Measurements from ENCODE around the gene OXLD1.

Gene OXLD1

DNA sequence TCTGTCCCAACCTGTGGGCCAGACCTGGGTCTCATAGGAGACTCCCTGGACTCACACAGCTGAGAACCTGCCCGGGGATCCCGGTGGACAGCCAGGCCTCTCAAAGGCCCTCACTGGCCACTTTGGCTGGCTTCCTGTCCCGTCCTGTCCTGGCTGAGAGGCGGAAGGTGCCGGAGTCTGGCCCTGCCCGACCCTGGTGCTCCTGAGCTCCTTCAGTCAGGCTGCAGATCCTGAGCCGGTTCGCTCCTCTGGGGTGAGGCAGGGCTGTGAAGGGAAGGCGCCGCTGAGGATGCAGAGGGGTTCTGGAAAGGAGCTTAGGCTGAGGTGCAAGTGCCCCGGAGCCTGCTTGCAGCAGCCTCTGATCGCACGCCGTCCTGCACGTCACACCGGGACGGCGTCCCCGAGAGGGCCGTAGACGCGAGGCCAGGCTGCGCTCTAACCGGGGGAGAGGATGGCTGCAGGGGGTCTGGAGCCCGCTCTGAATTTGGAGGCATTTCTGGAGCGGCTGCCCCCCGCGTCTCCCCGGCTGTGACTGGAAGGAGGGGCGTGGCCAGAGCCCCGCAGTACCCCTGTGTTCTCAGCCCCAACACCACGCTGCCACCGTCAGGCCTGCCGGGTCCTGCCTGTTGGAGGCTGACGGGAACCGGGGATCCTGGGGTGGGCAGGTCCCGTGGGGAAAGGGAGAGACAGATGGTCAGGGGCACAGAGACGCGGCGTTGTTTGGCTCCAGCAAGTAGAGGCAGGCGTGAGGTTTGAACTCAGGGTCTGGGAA, 21.6 kb upstream of the OXLD1 start:
- no peak overlapping the region for H3K4me3 ChIP-seq (ENCODE audit: low read depth, low read length)
- TF ChIP-seq, protein P1, sequence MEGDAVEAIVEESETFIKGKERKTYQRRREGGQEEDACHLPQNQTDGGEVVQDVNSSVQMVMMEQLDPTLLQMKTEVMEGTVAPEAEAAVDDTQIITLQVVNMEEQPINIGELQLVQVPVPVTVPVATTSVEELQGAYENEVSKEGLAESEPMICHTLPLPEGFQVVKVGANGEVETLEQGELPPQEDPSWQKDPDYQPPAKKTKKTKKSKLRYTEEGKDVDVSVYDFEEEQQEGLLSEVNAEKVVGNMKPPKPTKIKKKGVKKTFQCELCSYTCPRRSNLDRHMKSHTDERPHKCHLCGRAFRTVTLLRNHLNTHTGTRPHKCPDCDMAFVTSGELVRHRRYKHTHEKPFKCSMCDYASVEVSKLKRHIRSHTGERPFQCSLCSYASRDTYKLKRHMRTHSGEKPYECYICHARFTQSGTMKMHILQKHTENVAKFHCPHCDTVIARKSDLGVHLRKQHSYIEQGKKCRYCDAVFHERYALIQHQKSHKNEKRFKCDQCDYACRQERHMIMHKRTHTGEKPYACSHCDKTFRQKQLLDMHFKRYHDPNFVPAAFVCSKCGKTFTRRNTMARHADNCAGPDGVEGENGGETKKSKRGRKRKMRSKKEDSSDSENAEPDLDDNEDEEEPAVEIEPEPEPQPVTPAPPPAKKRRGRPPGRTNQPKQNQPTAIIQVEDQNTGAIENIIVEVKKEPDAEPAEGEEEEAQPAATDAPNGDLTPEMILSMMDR (conservative IDR thresholded peaks at IDR 0.05; ENCODE audit: low read depth, low read length), result no peak
- DNase-seq (ENCODE audit: low read depth), result no peak

DNA sequence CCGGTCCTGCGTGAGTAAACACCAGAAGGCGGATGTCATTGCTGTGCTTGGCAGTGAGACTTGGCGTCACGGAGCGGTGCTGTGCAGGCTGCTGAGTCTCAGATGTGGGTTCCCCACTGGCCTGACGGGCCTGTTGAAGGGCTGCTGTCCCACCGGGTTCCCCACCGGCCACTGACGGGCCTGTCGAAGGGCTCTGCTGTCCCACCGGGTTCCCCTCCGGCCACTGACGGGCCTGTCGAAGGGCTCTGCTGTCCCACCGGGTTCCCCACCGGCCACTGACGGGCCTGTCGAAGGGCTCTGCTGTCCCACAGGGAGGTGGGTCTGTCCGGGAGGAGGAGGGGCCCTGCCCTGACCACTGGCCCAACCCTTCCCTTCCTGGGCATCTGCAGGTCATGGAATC, 20.2 kb upstream of the OXLD1 start:
- TF ChIP-seq, protein P1 (conservative IDR thresholded peaks at IDR 0.05; ENCODE audit: low read depth, low read length), result no peak
- H3K4me3 ChIP-seq (ENCODE audit: low read depth, low read length), result no peak overlapping the region
- no peak for DNase-seq (ENCODE audit: low read depth)

DNA sequence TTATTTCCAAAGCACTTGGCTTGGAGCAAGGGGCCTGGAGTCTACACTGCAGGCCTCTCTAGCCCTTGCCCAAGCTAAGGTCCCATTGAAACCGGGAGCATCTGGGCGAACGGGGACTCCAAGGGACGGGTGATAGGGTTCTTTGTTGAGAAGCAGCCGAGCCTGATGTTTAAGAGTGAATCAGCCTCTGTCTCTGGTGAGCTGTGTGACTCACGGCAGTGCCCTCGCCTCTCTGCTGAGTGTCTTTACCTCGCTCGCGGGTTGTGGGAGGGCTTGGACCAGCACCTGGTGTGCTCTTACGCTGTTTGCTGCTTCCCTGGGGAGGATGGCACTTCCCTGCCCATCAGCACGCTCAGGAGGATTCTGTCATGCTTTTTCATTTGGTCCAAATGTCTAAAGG, 18.7 kb upstream of the OXLD1 start:
- H3K4me3 ChIP-seq (ENCODE audit: low read depth, low read length), result peak overlapping the region; percentile 76
- TF ChIP-seq, protein P1 (conservative IDR thresholded peaks at IDR 0.05; ENCODE audit: low read depth, low read length), result no peak
- DNase-seq (ENCODE audit: low read depth), result peak; percentile 61

DNA sequence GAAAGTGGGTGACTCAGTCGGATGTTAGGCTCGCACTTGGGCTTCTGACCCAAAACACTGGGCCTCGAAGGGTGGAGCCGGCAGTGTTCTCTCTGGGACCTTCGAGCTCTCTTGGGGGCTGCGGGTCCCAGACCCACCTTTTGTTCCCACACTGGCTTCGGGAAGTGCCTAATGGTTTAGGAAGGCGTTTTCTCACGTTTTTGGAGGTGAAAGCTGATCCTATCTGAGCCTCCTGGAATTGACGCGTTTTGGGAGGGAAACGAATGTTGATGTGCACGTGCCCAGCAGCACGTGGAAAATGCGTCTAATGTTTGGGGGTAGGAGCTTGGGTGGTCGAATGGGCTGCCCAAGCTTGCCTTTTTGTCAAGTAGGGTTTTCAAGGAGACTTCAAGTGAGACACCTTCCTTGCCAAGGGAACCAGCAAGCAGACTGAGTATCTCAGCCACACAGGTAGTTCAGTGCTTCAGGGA, 18.1 kb upstream of the OXLD1 start:
- peak overlapping the region; percentile 76 for H3K4me3 ChIP-seq (ENCODE audit: low read depth, low read length)
- TF ChIP-seq, protein P1 (conservative IDR thresholded peaks at IDR 0.05; ENCODE audit: low read depth, low read length), result no peak
- no peak for DNase-seq (ENCODE audit: low read depth)

DNA sequence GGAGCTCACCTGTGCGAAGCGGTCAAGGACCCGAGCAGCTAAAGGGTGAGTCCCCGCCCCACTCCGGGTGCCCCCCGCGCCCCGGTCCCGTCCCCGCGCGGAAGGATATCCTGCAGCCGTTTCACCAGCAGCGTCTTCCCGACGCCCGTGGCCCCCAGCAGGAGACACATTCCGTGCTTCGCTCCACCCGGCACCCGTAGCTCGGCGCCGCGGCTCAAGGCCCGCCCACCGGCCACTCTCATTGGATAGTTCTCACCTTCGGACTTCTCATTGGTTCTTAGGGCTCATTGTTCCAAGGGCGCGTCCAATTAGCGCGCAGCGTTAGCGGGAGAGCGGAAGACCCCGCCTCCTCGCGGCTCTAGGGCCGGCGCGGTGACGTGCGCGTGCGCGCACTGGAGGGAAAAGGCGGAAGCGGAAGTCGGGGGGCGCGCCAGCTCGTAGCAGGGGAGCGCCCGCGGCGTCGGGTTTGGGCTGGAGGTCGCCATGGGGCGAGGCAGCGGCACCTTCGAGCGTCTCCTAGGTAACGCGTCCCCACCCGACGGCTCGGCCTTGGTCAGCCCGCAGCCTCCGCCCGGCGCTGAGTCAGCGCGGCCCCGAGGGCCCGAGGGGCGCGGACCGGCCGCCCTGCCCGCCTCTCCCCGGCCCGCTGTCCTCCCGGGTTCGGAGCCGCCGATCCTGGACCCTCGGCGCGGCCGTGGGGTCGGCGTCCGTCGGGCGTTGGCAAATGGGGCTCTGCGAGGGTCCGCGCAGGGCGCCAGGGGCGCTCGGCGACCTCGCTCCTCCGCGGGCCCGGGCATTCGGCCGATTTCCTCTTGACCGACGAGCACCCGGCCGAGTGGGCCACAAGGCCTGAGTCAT, 17.4 kb upstream of the OXLD1 start, which contains the start of the genes ARL16 and HGS:
Gene ARL16 (minus strand): TSS at position 214 of the 858 bp plus-strand sequence. CDS start 44 bp downstream, at position 170.
Gene HGS (plus strand): TSS at position 428 of the 858 bp plus-strand sequence. CDS start 56 bp downstream, at position 484.
- peak; percentile 99 for DNase-seq (ENCODE audit: low read depth)
- H3K4me3 ChIP-seq (ENCODE audit: low read depth, low read length), result peak within 1 kb of the TSS; percentile 76
- TF ChIP-seq, protein P1 (conservative IDR thresholded peaks at IDR 0.05; ENCODE audit: low read depth, low read length), result no peak

DNA sequence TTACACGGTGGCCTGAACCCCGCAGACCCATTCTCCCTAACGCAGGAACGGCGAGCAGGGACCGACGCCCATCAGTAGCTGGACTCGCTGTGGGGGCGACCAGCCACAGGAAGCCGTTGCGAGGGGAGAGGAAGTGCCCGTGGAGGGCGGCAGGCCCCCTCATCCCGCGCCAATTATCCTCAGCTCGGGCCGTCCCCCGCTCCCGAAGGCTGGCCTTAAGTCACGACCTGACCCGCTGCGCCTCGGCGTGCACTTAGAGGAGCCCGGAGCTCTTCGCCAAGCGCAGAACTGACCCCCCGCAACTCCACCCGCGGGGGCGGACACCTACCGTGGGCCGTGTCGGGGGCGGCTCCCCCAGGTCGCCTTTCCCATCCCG, 16.8 kb upstream of the OXLD1 start:
- H3K4me3 ChIP-seq (ENCODE audit: low read depth, low read length), result peak overlapping the region; percentile 73
- TF ChIP-seq, protein P1 (conservative IDR thresholded peaks at IDR 0.05; ENCODE audit: low read depth, low read length), result no peak
- no peak for DNase-seq (ENCODE audit: low read depth)
